IMR-90 (cell line): ENCODE measurements around the gene RECQL5. TPM values are rescaled to one million over a fixed set of nuclear protein-coding genes. Genes with fewer than 3 reads are reported as not detected.

Experiments
- ATAC-seq: fragments of 200-7000 bp; cut with Tn5 transposase; 2 replicates; pipeline ENCODE4 v1.9.1; 2020; ENCODE audit warnings: low read depth, mild to moderate bottlenecking, moderate library complexity
- BruUV-seq: library from RNA; stranded (reverse); fragments of 400-500 nt; replicated peaks from 2 replicates; lab custom pipeline; 2021; lab: Mats Ljungman, UMichigan
- CTCF ChIA-PET: fragments of 300-600 bp; formaldehyde crosslinking; extraction: SDS; loops from one replicate; lab custom pipeline; 2021; ENCODE audit warnings: antibody characterized with exemption; lab: Yijun Ruan, JAX
- POLR2A ChIA-PET: fragments of 300-600 bp; sonication (Branson Sonifier 250); formaldehyde crosslinking; loops from one replicate; lab custom pipeline; 2022; ENCODE audit warnings: antibody characterized with exemption; ENCODE audit not compliant: unreplicated experiment; lab: Charles Lee
- DNase-seq: peaks from one replicate; pipeline ENCODE4 v3.0.0; 2013
- H2AFZ ChIP-seq: replicated peaks from 2 replicates; pipeline ENCODE3; 2013; ENCODE audit warnings: low read length, mild to moderate bottlenecking; ENCODE audit not compliant: poor library complexity
- H2AK5ac ChIP-seq: 2 replicates; pipeline ENCODE4 v1.6.1; 2013; ENCODE audit warnings: low read depth, low read length, inconsistent platforms
- H2AK9ac ChIP-seq: replicated peaks from 2 replicates; pipeline ENCODE3; 2013; ENCODE audit warnings: mild to moderate bottlenecking, low read depth, low read length, moderate library complexity; ENCODE audit not compliant: poor library complexity
- H2BK120ac ChIP-seq: 2 replicates; pipeline ENCODE4 v1.6.1; 2013; ENCODE audit warnings: low read depth, low read length, inconsistent platforms
- H2BK15ac ChIP-seq: 3 replicates; pipeline ENCODE4 v1.6.1; 2013; ENCODE audit warnings: low read depth, low read length, inconsistent platforms
- H2BK20ac ChIP-seq: 2 replicates; pipeline ENCODE4 v1.6.1; 2013; ENCODE audit warnings: low read depth, mild to moderate bottlenecking, inconsistent platforms, low read length, moderate library complexity
- H2BK5ac ChIP-seq: 2 replicates; pipeline ENCODE4 v1.6.1; 2013; ENCODE audit warnings: mild to moderate bottlenecking, low read depth, low read length, inconsistent platforms; ENCODE audit not compliant: poor library complexity, severe bottlenecking
- H3K14ac ChIP-seq: replicated peaks from 2 replicates; pipeline ENCODE4 v1.6.1; 2013; ENCODE audit warnings: low read depth, low read length, inconsistent platforms
- H3K18ac ChIP-seq: 2 replicates; pipeline ENCODE4 v1.6.1; 2013; ENCODE audit warnings: low read depth, low read length, control low read depth
- H3K23ac ChIP-seq: 2 replicates; pipeline ENCODE4 v1.6.1; 2013; ENCODE audit warnings: low read depth, low read length, inconsistent platforms
- H3K27ac ChIP-seq: 2 replicates; pipeline ENCODE4 v1.5.1; 2013; ENCODE audit warnings: mild to moderate bottlenecking, control low read depth, low read length; ENCODE audit not compliant: insufficient read depth
- H3K27me3 ChIP-seq: 2 replicates; pipeline ENCODE4 v1.6.1; 2013; ENCODE audit warnings: low read length; ENCODE audit not compliant: control insufficient read depth, insufficient read depth
- H3K36me3 ChIP-seq: 2 replicates; pipeline ENCODE4 v1.6.1; 2013; ENCODE audit warnings: low read length, mixed read lengths; ENCODE audit not compliant: control insufficient read depth, insufficient read depth
- H3K4ac ChIP-seq: 2 replicates; pipeline ENCODE4 v1.6.1; 2013; ENCODE audit warnings: low read depth, low read length, inconsistent platforms
- H3K4me1 ChIP-seq: 2 replicates; pipeline ENCODE4 v1.6.1; 2013; ENCODE audit warnings: low read length, mixed read lengths; ENCODE audit not compliant: control insufficient read depth, insufficient read depth
- H3K4me2 ChIP-seq: 2 replicates; pipeline ENCODE4 v1.6.1; 2013; ENCODE audit warnings: low read depth, mild to moderate bottlenecking, control low read depth, low read length, moderate library complexity
- H3K4me3 ChIP-seq: 2 replicates; pipeline ENCODE4 v1.5.1; 2013; ENCODE audit warnings: low read depth, mild to moderate bottlenecking, control low read depth, low read length, moderate library complexity; ENCODE audit not compliant: insufficient read depth
- H3K56ac ChIP-seq: 2 replicates; pipeline ENCODE4 v1.6.1; 2013; ENCODE audit warnings: low read length, inconsistent platforms; ENCODE audit not compliant: insufficient read depth; ENCODE audit errors: extremely low read depth
- H3K79me1 ChIP-seq, 2 experiments: 2 replicates each; pipeline ENCODE4 v1.6.1; 2013; ENCODE audit warnings: low read length in 2 of 2, inconsistent platforms in 1 of 2, low read depth in 1 of 2
- H3K9ac ChIP-seq: 2 replicates; pipeline ENCODE4 v1.6.1; 2013; ENCODE audit warnings: low read depth, low read length, control low read depth
- H3K9me1 ChIP-seq: 2 replicates; pipeline ENCODE4 v1.6.1; 2013; ENCODE audit warnings: low read length, inconsistent platforms; ENCODE audit not compliant: insufficient read depth
- H3K9me3 ChIP-seq: 2 replicates; pipeline ENCODE4 v1.6.1; 2013; ENCODE audit warnings: low read length; ENCODE audit not compliant: control insufficient read depth, insufficient read depth
- H4K20me1 ChIP-seq: 2 replicates; pipeline ENCODE4 v1.6.1; 2013; ENCODE audit warnings: low read length, inconsistent platforms; ENCODE audit not compliant: insufficient read depth
- H4K5ac ChIP-seq: 2 replicates; pipeline ENCODE4 v1.6.1; 2013; ENCODE audit warnings: mild to moderate bottlenecking, low read depth, low read length, control low read depth
- H4K8ac ChIP-seq, 2 experiments: 2 replicates each; pipeline ENCODE4 v1.6.1; 2013; ENCODE audit warnings: low read depth in 2 of 2, low read length in 2 of 2, control low read depth in 1 of 2, inconsistent platforms in 1 of 2
- H4K91ac ChIP-seq: 2 replicates; pipeline ENCODE4 v1.6.1; 2013; ENCODE audit warnings: low read depth, low read length, inconsistent platforms; ENCODE audit not compliant: insufficient read depth
- WGBS, 2 experiments: methylation state at CpG; one replicate each; pipeline versions ENCODE4 v1.1.5 to v1.1.7; 2013; ENCODE audit warnings: missing lambda C conversion rate in 2 of 2; ENCODE audit not compliant: insufficient read length in 1 of 2; ENCODE audit errors: extremely low coverage in 2 of 2; 5-methylcytosine and 5-hydroxymethylcytosine counted together
- dilution Hi-C: fragments of 300-500 bp; cut with HindIII; formaldehyde crosslinking; loops from one replicate; pipeline ENCODE4 v1.14.3; 2018; ENCODE audit warnings: low sequenced_read_pairs; ENCODE audit not compliant: unreplicated experiment
- in situ Hi-C: fragments of 300-500 bp; cut with MboI; formaldehyde crosslinking; loops from 3 replicates; pipeline ENCODE4 v1.14.3; 2019; ENCODE audit warnings: low sequenced_read_pairs, inconsistent platforms, mixed read lengths
- intact Hi-C: fragments of 100-400 bp; cut with micrococcal nuclease; formaldehyde crosslinking; loops from 2 replicates; pipeline ENCODE4 v1.10.0; 2022
- polyA plus RNA-seq, 3 experiments: library from polyadenylated mRNA; depleted of rRNA; stranded (reverse); fragments of >200 nt; gene quantifications; 2 replicates each; pipeline ENCODE4 v1.2.3, GENCODE V29; 2012; ENCODE audit warnings: low replicate concordance in 1 of 3
- total RNA-seq: library from RNA; depleted of rRNA; stranded (reverse); fragments of >200 nt; gene quantifications from 2 replicates; pipeline ENCODE4 v1.2.3, GENCODE V29; 2012
- TF ChIP-seq, protein P1 (sequence below): conservative IDR thresholded peaks from 2 replicates; pipeline ENCODE4 v1.5.1; 2012; ENCODE audit warnings: mild to moderate bottlenecking, low read depth, low read length, improper control_type of control experiment
- TF ChIP-seq, protein P2 (sequence below): fragments of 150-350 bp; IDR thresholded peaks from 2 replicates; pipeline ENCODE4 v1.6.1; 2017; ENCODE audit warnings: mild to moderate bottlenecking, antibody characterized with exemption, low read length, low read depth

Gene RECQL5
- total and polyA plus RNA-seq, 2 of the 4 experiments (the other 2 are of a cell fraction): 7.3 to 23.7 TPM

DNA sequence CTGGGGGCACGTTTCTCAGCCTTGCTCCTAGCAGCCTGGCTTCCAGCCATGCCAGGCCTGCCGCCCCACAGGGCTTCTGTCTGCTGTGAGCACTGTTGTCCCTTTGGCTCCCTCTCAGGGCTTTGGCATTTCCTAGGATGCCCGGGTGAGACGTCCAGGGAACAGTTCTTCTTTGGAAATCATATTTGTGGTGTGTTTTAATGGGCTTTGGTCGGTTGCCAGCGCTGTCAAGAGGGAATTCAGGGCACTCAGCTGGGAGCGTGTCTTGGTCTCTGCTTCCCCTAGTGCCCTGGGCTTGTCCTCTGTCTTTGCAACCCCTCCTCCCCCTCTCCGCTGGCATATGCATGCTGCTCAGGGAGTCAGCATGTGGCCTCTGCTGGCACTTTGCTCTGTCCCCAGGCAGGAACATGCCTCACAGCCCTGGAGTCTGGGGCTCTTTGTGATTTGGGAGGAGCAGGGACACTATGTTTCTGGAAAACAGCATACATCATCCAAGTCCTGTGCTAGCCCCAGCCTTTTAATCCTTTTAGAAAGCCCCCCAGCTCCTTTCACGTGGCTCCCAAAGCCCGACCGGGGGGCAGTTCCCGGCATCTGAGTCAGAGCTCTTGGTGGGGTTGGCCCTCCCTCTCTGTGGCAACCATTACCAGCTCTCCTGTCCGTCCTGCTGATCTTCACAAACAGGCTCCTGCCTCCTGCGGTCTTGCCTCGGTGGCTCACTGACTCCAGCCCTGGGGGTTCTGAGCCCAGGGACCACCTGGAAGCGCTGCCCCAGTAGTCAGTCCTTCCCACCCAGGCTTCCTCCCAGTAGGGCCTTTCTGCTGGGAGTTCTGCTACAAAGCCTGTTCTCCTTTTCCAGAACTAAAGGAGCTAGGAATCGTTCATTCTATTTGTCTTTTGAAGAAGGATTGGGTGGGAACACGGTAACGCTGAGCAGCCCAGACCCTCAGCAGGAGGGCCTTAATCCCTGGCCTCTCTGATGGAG lies 26.8 kb upstream of the RECQL5 start:
- H3K56ac ChIP-seq: no peak overlapping the region
- no TSS peak for BruUV-seq
- WGBS, 2 experiments: no CpG with 5 or more reads among the region's 19 CpGs
- no peak overlapping the region for H3K4me2 ChIP-seq
- intact Hi-C loops: no loop called here
- H4K5ac ChIP-seq: peak overlapping the region; percentile 1; the same call in 1 of the 2 replicates
- no peak overlapping the region for H3K4ac ChIP-seq
- CTCF ChIA-PET: interaction anchor here (1.0 kb wide), 1 partner anchor 60 kb away, joined by 3 read pairs; no protein-coding TSS in a partner anchor
- no peak overlapping the region for H2BK15ac ChIP-seq
- dilution Hi-C loops: no loop called here
- H4K8ac ChIP-seq: peak overlapping the region in 1 of 2 experiments; percentile 39; a peak in 1 of 4 replicates
- no peak overlapping the region for H4K91ac ChIP-seq
- peak overlapping the region; percentile 71 for H2AK9ac ChIP-seq
- peaks cover 64% of the 10 kb centered on the region for H4K20me1 ChIP-seq
- peaks cover 44 to 91% of the 10 kb centered on the region in 2 experiments for H3K79me1 ChIP-seq
- H3K4me1 ChIP-seq: peaks cover 16% of the 10 kb centered on the region
- in situ Hi-C loops: no loop called here
- no peak overlapping the region for H3K27ac ChIP-seq
- no peak overlapping the region for H3K14ac ChIP-seq
- H3K27me3 ChIP-seq: no peaks in the 10 kb centered on the region
- ATAC-seq: peak; percentile 65
- DNase-seq: peak; percentile 56
- TF ChIP-seq, protein P1, sequence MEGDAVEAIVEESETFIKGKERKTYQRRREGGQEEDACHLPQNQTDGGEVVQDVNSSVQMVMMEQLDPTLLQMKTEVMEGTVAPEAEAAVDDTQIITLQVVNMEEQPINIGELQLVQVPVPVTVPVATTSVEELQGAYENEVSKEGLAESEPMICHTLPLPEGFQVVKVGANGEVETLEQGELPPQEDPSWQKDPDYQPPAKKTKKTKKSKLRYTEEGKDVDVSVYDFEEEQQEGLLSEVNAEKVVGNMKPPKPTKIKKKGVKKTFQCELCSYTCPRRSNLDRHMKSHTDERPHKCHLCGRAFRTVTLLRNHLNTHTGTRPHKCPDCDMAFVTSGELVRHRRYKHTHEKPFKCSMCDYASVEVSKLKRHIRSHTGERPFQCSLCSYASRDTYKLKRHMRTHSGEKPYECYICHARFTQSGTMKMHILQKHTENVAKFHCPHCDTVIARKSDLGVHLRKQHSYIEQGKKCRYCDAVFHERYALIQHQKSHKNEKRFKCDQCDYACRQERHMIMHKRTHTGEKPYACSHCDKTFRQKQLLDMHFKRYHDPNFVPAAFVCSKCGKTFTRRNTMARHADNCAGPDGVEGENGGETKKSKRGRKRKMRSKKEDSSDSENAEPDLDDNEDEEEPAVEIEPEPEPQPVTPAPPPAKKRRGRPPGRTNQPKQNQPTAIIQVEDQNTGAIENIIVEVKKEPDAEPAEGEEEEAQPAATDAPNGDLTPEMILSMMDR: 0 out of 2 replicates have a peak, but pooled peaks have one; percentile 15
- TF ChIP-seq, protein P2, sequence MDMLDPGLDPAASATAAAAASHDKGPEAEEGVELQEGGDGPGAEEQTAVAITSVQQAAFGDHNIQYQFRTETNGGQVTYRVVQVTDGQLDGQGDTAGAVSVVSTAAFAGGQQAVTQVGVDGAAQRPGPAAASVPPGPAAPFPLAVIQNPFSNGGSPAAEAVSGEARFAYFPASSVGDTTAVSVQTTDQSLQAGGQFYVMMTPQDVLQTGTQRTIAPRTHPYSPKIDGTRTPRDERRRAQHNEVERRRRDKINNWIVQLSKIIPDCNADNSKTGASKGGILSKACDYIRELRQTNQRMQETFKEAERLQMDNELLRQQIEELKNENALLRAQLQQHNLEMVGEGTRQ: no peak
- no peak overlapping the region for H3K9ac ChIP-seq
- H3K9me3 ChIP-seq: no peaks in the 10 kb centered on the region
- peaks cover 36% of the 10 kb centered on the region for H3K9me1 ChIP-seq
- H2BK120ac ChIP-seq: no peak overlapping the region
- H2BK5ac ChIP-seq: peak overlapping the region; percentile 40
- H3K4me3 ChIP-seq: no peak overlapping the region
- peaks cover 37% of the 10 kb centered on the region for H3K36me3 ChIP-seq
- H3K18ac ChIP-seq: no peak overlapping the region
- POLR2A ChIA-PET: no interaction called here
- no peak overlapping the region for H2BK20ac ChIP-seq
- H2AK5ac ChIP-seq: no peak overlapping the region
- H3K23ac ChIP-seq: no peak overlapping the region
- H2AFZ ChIP-seq: peak overlapping the region; percentile 28
